Sigmoid colon (tissue), 7 donors: ENCODE results near the gene USP17L15. TPM values are rescaled to one million over a fixed set of nuclear protein-coding genes. Genes with fewer than 3 reads are reported as not detected.
"Not testable (repeated sequence)": the region's sequence is repeated elsewhere in the genome, so short reads cannot be mapped to it uniquely, and the experiment has no call there.

Source experiments
- DNase-seq: peaks from one replicate; pipeline ENCODE4 v3.0.0-alpha.2; 2019
- H3K27ac ChIP-seq, 4 donors: fragments of 200-600 bp; sonication (generic); one replicate each; pipeline ENCODE4 v1.5.1; 2016 to 2019; ENCODE audit warnings: mild to moderate bottlenecking in 1 of 4
- H3K27me3 ChIP-seq, 3 donors: fragments of 200-600 bp; sonication (generic); one replicate each; pipeline ENCODE4 v1.5.1; 2019; ENCODE audit warnings: mild to moderate bottlenecking in 1 of 3
- H3K36me3 ChIP-seq, 4 donors: fragments of 200-600 bp; sonication (generic); one replicate each; pipeline ENCODE4 v1.5.1; 2016 to 2019
- H3K4me1 ChIP-seq, 4 donors: fragments of 200-600 bp; sonication (generic); one replicate each; pipeline ENCODE4 v1.5.1; 2017 to 2019
- H3K4me3 ChIP-seq, 4 donors: fragments of 200-600 bp; sonication (generic); one replicate each; pipeline ENCODE4 v1.5.1; 2017 to 2019; ENCODE audit warnings: mild to moderate bottlenecking in 2 of 4, moderate library complexity in 1 of 4
- H3K9me3 ChIP-seq, 4 donors: fragments of 200-600 bp in 3 of 4; sonication (generic) in 3 of 4; one replicate each; pipeline versions ENCODE4 v1.5.1 to v1.6.1; 2013 to 2019
- WGBS, 2 donors: extraction: QIAGEN DNeasy Blood & Tissue Kit; methylation state at CpG; one replicate each; pipeline ENCODE4 v1.1.7; 2013; 5-methylcytosine and 5-hydroxymethylcytosine counted together
- intact Hi-C: fragments of 100-400 bp; cut with DNase I; formaldehyde crosslinking; loops from one replicate; pipeline ENCODE4 v1.15.1; 2023
- polyA plus RNA-seq, 3 donors: library from polyadenylated mRNA; stranded (reverse); fragments of 200-250 nt; gene quantifications; one replicate each; pipeline ENCODE4 v1.2.3, GENCODE V29; 2013
- total RNA-seq, 4 donors: library from RNA; depleted of rRNA; stranded (reverse); fragments of >200 nt; gene quantifications; one replicate each; pipeline ENCODE4 v1.1.0, GENCODE V29; 2016
- donor health status: healthy with polysubstance abuse.
- donor health status: Bipolar disorder and iron deficiency.
- donor health status: healthy.

USP17L15 gene
- total and polyA plus RNA-seq, 7 donors: not detected

DNA sequence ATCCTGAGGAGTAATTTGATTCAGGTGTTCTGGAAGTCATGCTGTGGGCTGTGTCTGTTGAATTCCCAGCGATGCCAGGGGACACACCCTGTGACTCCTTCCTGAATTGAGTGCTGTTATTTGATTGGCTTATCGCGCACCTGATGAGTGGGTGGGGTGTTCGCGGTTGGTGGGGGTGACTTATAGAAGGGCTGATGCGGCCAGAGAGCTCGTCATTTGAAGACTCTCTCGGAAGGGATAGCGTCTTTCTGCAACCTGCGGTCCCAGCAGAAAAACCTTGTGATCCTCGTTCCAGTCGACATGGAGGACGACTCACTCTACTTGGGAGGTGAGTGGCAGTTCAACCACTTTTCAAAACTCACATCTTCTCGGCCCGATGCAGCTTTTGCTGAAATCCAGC, 33.1 kb downstream of the USP17L15 start, which contains the start of gene USP17L22:
USP17L22 (plus strand) TSS at position 301 of the 400 bp plus-strand sequence; CDS start at position 301, 0 bp downstream.
- intact Hi-C loops, DNase-seq, H3K4me3 ChIP-seq, H3K27me3 ChIP-seq, H3K4me1 ChIP-seq, H3K36me3 ChIP-seq, H3K9me3 ChIP-seq, H3K27ac ChIP-seq: not testable (repeated sequence)
- no CpG with 5 or more reads among the region's 15 CpGs for WGBS, 2 donors

GRCh38 chr4:9271719-9272118, 37.5 kb downstream of the USP17L15 start:
- H3K4me3 ChIP-seq, H3K9me3 ChIP-seq, H3K36me3 ChIP-seq, H3K27me3 ChIP-seq, H3K4me1 ChIP-seq, intact Hi-C loops, H3K27ac ChIP-seq: not testable (repeated sequence)
- peak; percentile 87 for DNase-seq
- WGBS, 2 donors: 87 to 88% methylated on average over 5 of the region's 10 CpGs

Other genes starting within 250 kb of the USP17L15 start
- not detected for gene FAM90A26, start 64.0 kb upstream of the USP17L15 start, total RNA-seq
- gene FAM90A26, start 64.0 kb upstream of the USP17L15 start, polyA plus RNA-seq: not detected
- not detected for gene USP17L10, start 23.7 kb upstream of the USP17L15 start, total RNA-seq
- not detected for gene USP17L10, start 23.7 kb upstream of the USP17L15 start, polyA plus RNA-seq
- not detected for gene USP17L11, start 19.0 kb upstream of the USP17L15 start, total RNA-seq
- not detected for gene USP17L11, start 19.0 kb upstream of the USP17L15 start, polyA plus RNA-seq
- gene USP17L12, start 14.2 kb upstream of the USP17L15 start, total RNA-seq: not detected
- gene USP17L12, start 14.2 kb upstream of the USP17L15 start, polyA plus RNA-seq: not detected
- not detected for gene USP17L13, start 9.5 kb upstream of the USP17L15 start, total RNA-seq
- gene USP17L13, start 9.5 kb upstream of the USP17L15 start, polyA plus RNA-seq: not detected
- not detected for gene USP17L17, start 9.5 kb downstream of the USP17L15 start, total RNA-seq
- gene USP17L17, start 9.5 kb downstream of the USP17L15 start, polyA plus RNA-seq: not detected
- not detected for gene USP17L18, start 14.2 kb downstream of the USP17L15 start, total RNA-seq
- gene USP17L18, start 14.2 kb downstream of the USP17L15 start, polyA plus RNA-seq: not detected
- not detected for gene USP17L19, start 19.0 kb downstream of the USP17L15 start, total RNA-seq
- not detected for gene USP17L19, start 19.0 kb downstream of the USP17L15 start, polyA plus RNA-seq
- gene USP17L20, start 23.7 kb downstream of the USP17L15 start, total RNA-seq: not detected
- not detected for gene USP17L20, start 23.7 kb downstream of the USP17L15 start, polyA plus RNA-seq
- not detected for gene USP17L21, start 28.5 kb downstream of the USP17L15 start, total RNA-seq
- not detected for gene USP17L21, start 28.5 kb downstream of the USP17L15 start, polyA plus RNA-seq
- not detected for gene USP17L22, start 33.2 kb downstream of the USP17L15 start, total RNA-seq
- not detected for gene USP17L22, start 33.2 kb downstream of the USP17L15 start, polyA plus RNA-seq
- gene USP17L24, start 90.8 kb downstream of the USP17L15 start, total RNA-seq: not detected
- not detected for gene USP17L24, start 90.8 kb downstream of the USP17L15 start, polyA plus RNA-seq
- not detected for gene USP17L25, start 95.5 kb downstream of the USP17L15 start, total RNA-seq
- gene USP17L25, start 95.5 kb downstream of the USP17L15 start, polyA plus RNA-seq: not detected
- not detected for gene USP17L26, start 100.3 kb downstream of the USP17L15 start, total RNA-seq
- gene USP17L26, start 100.3 kb downstream of the USP17L15 start, polyA plus RNA-seq: not detected
- not detected for gene USP17L5, start 105.0 kb downstream of the USP17L15 start, total RNA-seq
- gene USP17L5, start 105.0 kb downstream of the USP17L15 start, polyA plus RNA-seq: not detected
- not detected for gene USP17L27, start 109.8 kb downstream of the USP17L15 start, total RNA-seq
- not detected for gene USP17L27, start 109.8 kb downstream of the USP17L15 start, polyA plus RNA-seq
- gene USP17L28, start 114.5 kb downstream of the USP17L15 start, total RNA-seq: not detected
- not detected for gene USP17L28, start 114.5 kb downstream of the USP17L15 start, polyA plus RNA-seq
- gene USP17L29, start 119.3 kb downstream of the USP17L15 start, total RNA-seq: not detected
- gene USP17L29, start 119.3 kb downstream of the USP17L15 start, polyA plus RNA-seq: not detected
- gene USP17L30, start 128.7 kb downstream of the USP17L15 start, total RNA-seq: not detected
- gene USP17L30, start 128.7 kb downstream of the USP17L15 start, polyA plus RNA-seq: not detected
- not detected for gene DEFB131A, start 210.0 kb downstream of the USP17L15 start, total RNA-seq
- not detected for gene DEFB131A, start 210.0 kb downstream of the USP17L15 start, polyA plus RNA-seq